GM19452 (cell line): Measurements from ENCODE around the gene PAIP2B.
"Not testable (repeated sequence)": the region's sequence is repeated elsewhere in the genome, so short reads cannot be mapped to it uniquely, and the experiment has no call there.

Source experiments
- ATAC-seq: cut with Tn5 transposase; IDR thresholded peaks from one replicate; pipeline ENCODE4 v1.9.1; 2021; ENCODE audit not compliant: unreplicated experiment

The PAIP2B gene

GRCh38 chr2:71220743-71221142 lies 6.2 kb downstream of the PAIP2B start:
- ATAC-seq, result no peak

- ATAC-seq, result no peak
These were observed 10.4 kb downstream of the PAIP2B start for GRCh38 chr2:71216501-71216900.

GRCh38 chr2:71215447-71215846 lies 11.5 kb downstream of the PAIP2B start:
- no peak for ATAC-seq

GRCh38 chr2:71212336-71212735 lies 14.6 kb downstream of the PAIP2B start:
- ATAC-seq, result no peak

GRCh38 chr2:71210292-71210691 lies 16.6 kb downstream of the PAIP2B start:
- no peak for ATAC-seq

GRCh38 chr2:71208756-71209155 lies 18.1 kb downstream of the PAIP2B start:
- ATAC-seq, result no peak

- ATAC-seq, result no peak
These were observed 19.3 kb downstream of the PAIP2B start for GRCh38 chr2:71207601-71208000.

GRCh38 chr2:71206271-71206670 lies 20.6 kb downstream of the PAIP2B start:
- no peak for ATAC-seq

- no peak for ATAC-seq
These were observed 35.3 kb downstream of the PAIP2B start for GRCh38 chr2:71191570-71191943.

- ATAC-seq, result no peak
These were observed 36.0 kb downstream of the PAIP2B start for GRCh38 chr2:71190656-71191569.

GRCh38 chr2:71187589-71187988 lies 39.3 kb downstream of the PAIP2B start:
- ATAC-seq, result no peak

GRCh38 chr2:71186973-71187372 lies 39.9 kb downstream of the PAIP2B start:
- no peak for ATAC-seq

GRCh38 chr2:71183306-71184115 lies 43.4 kb downstream of the PAIP2B start:
- ATAC-seq, result not testable (repeated sequence)

GRCh38 chr2:71181316-71181715 lies 45.6 kb downstream of the PAIP2B start:
- no peak for ATAC-seq

GRCh38 chr2:71178836-71179235 lies 48.1 kb downstream of the PAIP2B start:
- not testable (repeated sequence) for ATAC-seq

- ATAC-seq, result no peak
These were observed 52.7 kb downstream of the PAIP2B start for GRCh38 chr2:71174207-71174606.

GRCh38 chr2:71173096-71173495 lies 53.8 kb downstream of the PAIP2B start:
- no peak for ATAC-seq

- no peak for ATAC-seq
These were observed 60.1 kb downstream of the PAIP2B start for GRCh38 chr2:71166812-71167211.

GRCh38 chr2:71157124-71157793 lies 69.6 kb downstream of the PAIP2B start:
- ATAC-seq, result no peak

GRCh38 chr2:71156573-71156972 lies 70.3 kb downstream of the PAIP2B start:
- ATAC-seq, result no peak

GRCh38 chr2:71155846-71156245 lies 71.1 kb downstream of the PAIP2B start:
- ATAC-seq, result no peak
